HUES48 (cell line): Measurements from ENCODE around the gene SDSL.

Experiments used
- H3K27ac ChIP-seq: one replicate; pipeline ENCODE4 v1.7.0; 2013; ENCODE audit warnings: low read depth, low read length, inconsistent platforms
- H3K27me3 ChIP-seq: 2 replicates; pipeline ENCODE4 v1.6.1; 2013; ENCODE audit warnings: mild to moderate bottlenecking, low read length; ENCODE audit not compliant: control insufficient read depth, insufficient read depth
- H3K36me3 ChIP-seq: 2 replicates; pipeline ENCODE4 v1.6.1; 2013; ENCODE audit warnings: low read length; ENCODE audit not compliant: control insufficient read depth, insufficient read depth
- H3K4me1 ChIP-seq: 2 replicates; pipeline ENCODE4 v1.6.1; 2013; ENCODE audit warnings: mild to moderate bottlenecking, low read length; ENCODE audit not compliant: control insufficient read depth, insufficient read depth
- H3K4me3 ChIP-seq: 2 replicates; pipeline ENCODE4 v1.5.1; 2013; ENCODE audit warnings: mild to moderate bottlenecking, low read depth, low read length
- H3K9ac ChIP-seq: 2 replicates; pipeline ENCODE4 v1.6.1; 2013; ENCODE audit warnings: mild to moderate bottlenecking, low read depth, low read length, moderate library complexity
- H3K9me3 ChIP-seq: 2 replicates; pipeline ENCODE4 v1.6.1; 2013; ENCODE audit warnings: low read length; ENCODE audit not compliant: control insufficient read depth, insufficient read depth

The SDSL gene

GRCh38 chr12:113439301-113439597, 17.1 kb downstream of the SDSL start:
- Histone ChIP-seq H3K4me1 (peaks cover 4% of the 10 kb centered on the region; the same call in 1 of the 2 replicates), H3K4me3 (no peak overlapping the region), H3K9ac (no peak overlapping the region), H3K27ac (no peak overlapping the region), H3K27me3 (no peaks in the 10 kb centered on the region; the same call in 1 of the 2 replicates), H3K36me3 (no peaks in the 10 kb centered on the region), H3K9me3 (no peaks in the 10 kb centered on the region)

GRCh38 chr12:113439606-113440030, 17.4 kb downstream of the SDSL start:
- H3K9ac ChIP-seq = no peak overlapping the region; the same call in 1 of the 2 replicates
- no peaks in the 10 kb centered on the region for H3K36me3 ChIP-seq
- no peak overlapping the region for H3K27ac ChIP-seq
- no peaks in the 10 kb centered on the region for H3K9me3 ChIP-seq
- H3K4me1 ChIP-seq = peaks cover 4% of the 10 kb centered on the region; the same call in 1 of the 2 replicates
- no peak overlapping the region for H3K4me3 ChIP-seq
- H3K27me3 ChIP-seq = no peaks in the 10 kb centered on the region; the same call in 1 of the 2 replicates

GRCh38 chr12:113440336-113440735, 18.2 kb downstream of the SDSL start:
- no peaks in the 10 kb centered on the region; the same call in 1 of the 2 replicates for H3K27me3 ChIP-seq
- no peaks in the 10 kb centered on the region for H3K9me3 ChIP-seq
- no peak overlapping the region for H3K27ac ChIP-seq
- no peak overlapping the region for H3K9ac ChIP-seq
- H3K4me1 ChIP-seq = peaks cover 4% of the 10 kb centered on the region; the same call in 1 of the 2 replicates
- H3K4me3 ChIP-seq = no peak overlapping the region
- H3K36me3 ChIP-seq = no peaks in the 10 kb centered on the region

GRCh38 chr12:113440947-113441782, 19.0 kb downstream of the SDSL start:
- H3K27me3 ChIP-seq = no peaks in the 10 kb centered on the region; the same call in 1 of the 2 replicates
- H3K4me1 ChIP-seq = peaks cover 4% of the 10 kb centered on the region; the same call in 1 of the 2 replicates
- no peaks in the 10 kb centered on the region for H3K36me3 ChIP-seq
- H3K27ac ChIP-seq = no peak overlapping the region
- no peak overlapping the region for H3K4me3 ChIP-seq
- no peaks in the 10 kb centered on the region for H3K9me3 ChIP-seq
- no peak overlapping the region for H3K9ac ChIP-seq

GRCh38 chr12:113443030-113443539, 20.9 kb downstream of the SDSL start:
- Histone ChIP-seq H3K36me3 (no peaks in the 10 kb centered on the region), H3K27ac (no peak overlapping the region), H3K27me3 (no peaks in the 10 kb centered on the region; the same call in 1 of the 2 replicates), H3K9me3 (no peaks in the 10 kb centered on the region), H3K4me3 (no peak overlapping the region), H3K9ac (no peak overlapping the region), H3K4me1 (peaks cover 4% of the 10 kb centered on the region; the same call in 1 of the 2 replicates)

- H3K9ac ChIP-seq = no peak overlapping the region
- H3K9me3 ChIP-seq = no peaks in the 10 kb centered on the region
- H3K27ac ChIP-seq = no peak overlapping the region
- no peak overlapping the region for H3K4me3 ChIP-seq
- H3K27me3 ChIP-seq = no peaks in the 10 kb centered on the region; the same call in 1 of the 2 replicates
- H3K4me1 ChIP-seq = no peaks in the 10 kb centered on the region
- no peaks in the 10 kb centered on the region for H3K36me3 ChIP-seq
Observed at GRCh38 chr12:113445544-113446171, 23.5 kb downstream of the SDSL start.

GRCh38 chr12:113448873-113449272, 26.7 kb downstream of the SDSL start:
- Histone ChIP-seq H3K9ac (no peak overlapping the region), H3K4me1 (peaks cover 6% of the 10 kb centered on the region; the same call in 1 of the 2 replicates), H3K4me3 (no peak overlapping the region), H3K9me3 (no peaks in the 10 kb centered on the region), H3K36me3 (no peaks in the 10 kb centered on the region), H3K27me3 (no peaks in the 10 kb centered on the region), H3K27ac (no peak overlapping the region)

GRCh38 chr12:113449299-113449698, 27.1 kb downstream of the SDSL start:
- no peak overlapping the region for H3K9ac ChIP-seq
- no peak overlapping the region for H3K27ac ChIP-seq
- H3K27me3 ChIP-seq = no peaks in the 10 kb centered on the region
- no peaks in the 10 kb centered on the region for H3K9me3 ChIP-seq
- peaks cover 6% of the 10 kb centered on the region; the same call in 1 of the 2 replicates for H3K4me1 ChIP-seq
- no peaks in the 10 kb centered on the region for H3K36me3 ChIP-seq
- H3K4me3 ChIP-seq = no peak overlapping the region

GRCh38 chr12:113449839-113450238, 27.7 kb downstream of the SDSL start:
- no peak overlapping the region for H3K4me3 ChIP-seq
- no peaks in the 10 kb centered on the region for H3K9me3 ChIP-seq
- H3K4me1 ChIP-seq = peaks cover 6% of the 10 kb centered on the region; the same call in 1 of the 2 replicates
- H3K27ac ChIP-seq = no peak overlapping the region
- no peaks in the 10 kb centered on the region for H3K36me3 ChIP-seq
- H3K9ac ChIP-seq = no peak overlapping the region
- H3K27me3 ChIP-seq = no peaks in the 10 kb centered on the region

GRCh38 chr12:113452458-113452857, 30.3 kb downstream of the SDSL start:
- no peak overlapping the region for H3K4me3 ChIP-seq
- H3K27ac ChIP-seq = no peak overlapping the region
- H3K27me3 ChIP-seq = no peaks in the 10 kb centered on the region
- H3K4me1 ChIP-seq = peaks cover 6% of the 10 kb centered on the region; the same call in 1 of the 2 replicates
- no peaks in the 10 kb centered on the region for H3K36me3 ChIP-seq
- H3K9ac ChIP-seq = no peak overlapping the region
- H3K9me3 ChIP-seq = no peaks in the 10 kb centered on the region

GRCh38 chr12:113453330-113453729, 31.1 kb downstream of the SDSL start:
- H3K4me1 ChIP-seq = peaks cover 6% of the 10 kb centered on the region; the same call in 1 of the 2 replicates
- no peak overlapping the region for H3K27ac ChIP-seq
- H3K9me3 ChIP-seq = no peaks in the 10 kb centered on the region
- no peaks in the 10 kb centered on the region for H3K27me3 ChIP-seq
- no peak overlapping the region for H3K4me3 ChIP-seq
- H3K36me3 ChIP-seq = no peaks in the 10 kb centered on the region
- H3K9ac ChIP-seq = no peak overlapping the region
